HepG2 (cell line): ENCODE measurements around the gene CACNA1F. TPM values are rescaled to one million over a fixed set of nuclear protein-coding genes. Genes with fewer than 3 reads are reported as not detected.

ENCODE experiments used
- ATAC-seq: fragments of 200-7000 bp; cut with Tn5 transposase; 3 replicates; pipeline ENCODE4 v1.9.1; 2020; ENCODE audit warnings: mild to moderate bottlenecking, moderate library complexity
- BruUV-seq: library from RNA; stranded (reverse); fragments of 400-500 nt; replicated peaks from 2 replicates; lab custom pipeline; 2021; lab: Mats Ljungman, UMichigan
- CTCF ChIA-PET: fragments of 300-600 bp; formaldehyde crosslinking; extraction: SDS; loops from one replicate; lab custom pipeline; 2021; ENCODE audit warnings: low total read pairs, inconsistent platforms, low intra/inter-chr PET ratio; lab: Yijun Ruan, JAX
- POLR2A ChIA-PET: fragments of 350-600 bp; sonication (Branson Sonifier 250); formaldehyde crosslinking; loops from one replicate; lab custom pipeline; 2020; ENCODE audit warnings: antibody characterized with exemption, inconsistent platforms; lab: Yijun Ruan, JAX
- DNase-seq: peaks from one replicate; pipeline ENCODE4 v3.0.0-alpha.2; 2015; ENCODE audit warnings: low spot score
- FAIRE-seq: peaks from 3 replicates; lab custom pipeline; 2011; peaks lifted over from hg19 to GRCh38; lab: Jason Lieb, UNC
- H2AFZ ChIP-seq: one replicate; pipeline ENCODE4 v1.6.1; 2011; ENCODE audit warnings: low read length, inconsistent platforms
- H3K27ac ChIP-seq: fragments of 300-600 bp; 3 replicates; pipeline ENCODE4 v1.8.0; 2011; ENCODE audit warnings: mixed run types, mild to moderate bottlenecking, mixed read lengths, low read length, inconsistent platforms; ENCODE audit not compliant: insufficient read depth; ENCODE audit errors: extremely low read length
- H3K27me3 ChIP-seq, 2 experiments: fragments of 200-600 bp in 1 of 2; 2 replicates in 1 of 2; 3 replicates in 1 of 2; pipeline versions ENCODE4 v1.6.0 to v1.8.0; 2011; ENCODE audit warnings: low read length in 2 of 2, mild to moderate bottlenecking in 2 of 2, moderate library complexity in 2 of 2, inconsistent platforms in 1 of 2; ENCODE audit not compliant: insufficient read depth in 2 of 2, control insufficient read depth in 1 of 2
- H3K36me3 ChIP-seq, 2 experiments: fragments of 200-600 bp in 1 of 2; replicated peaks in 1 of 2; 2 replicates in 1 of 2; 3 replicates in 1 of 2; pipeline versions ENCODE4 v1.5.1 to v1.8.0; 2011; ENCODE audit warnings: low read length in 2 of 2, inconsistent platforms in 1 of 2; ENCODE audit not compliant: insufficient read depth in 2 of 2, control insufficient read depth in 1 of 2
- H3K4me1 ChIP-seq: 2 replicates; pipeline ENCODE4 v1.5.1; 2012; ENCODE audit warnings: low read length, inconsistent platforms; ENCODE audit not compliant: insufficient read depth
- H3K4me2 ChIP-seq: 2 replicates; pipeline ENCODE4 v1.6.0; 2011; ENCODE audit warnings: low read depth, low read length, inconsistent platforms
- H3K4me3 ChIP-seq, 3 experiments: fragments of 200-600 bp in 1 of 3; sonication (generic), shearing (Covaris generic) in 1 of 3; replicated peaks in 1 of 3; 2 replicates each; pipeline ENCODE4 v1.5.1; 2011 to 2016; ENCODE audit warnings: low read length in 3 of 3, inconsistent platforms in 2 of 3, low read depth in 2 of 3, mild to moderate bottlenecking in 2 of 3, control low read depth in 1 of 3, mixed read lengths in 1 of 3; ENCODE audit not compliant: insufficient read depth in 1 of 3
- H3K79me2 ChIP-seq: one replicate; pipeline ENCODE4 v1.6.1; 2011; ENCODE audit warnings: low read length, inconsistent platforms; ENCODE audit not compliant: insufficient read depth
- H3K9ac ChIP-seq: 2 replicates; pipeline ENCODE4 v1.6.0; 2011; ENCODE audit warnings: mild to moderate bottlenecking, low read depth, low read length, inconsistent platforms; ENCODE audit not compliant: insufficient read depth
- H3K9me3 ChIP-seq: 2 replicates; pipeline ENCODE4 v1.5.1; 2012; ENCODE audit warnings: mild to moderate bottlenecking, low read length
- H4K20me1 ChIP-seq: 2 replicates; pipeline ENCODE4 v1.6.0; 2011; ENCODE audit warnings: inconsistent platforms, mild to moderate bottlenecking, low read length, moderate library complexity; ENCODE audit not compliant: insufficient read depth
- FOXP4 ChIP-seq: sonication (generic); formaldehyde crosslinking; IDR thresholded peaks from 2 replicates; pipeline ENCODE4 v1.4.0; 2020; ENCODE audit warnings: missing genetic modification reagents
- HES4 ChIP-seq: sonication (generic); formaldehyde crosslinking; IDR thresholded peaks from 2 replicates; pipeline ENCODE4 v1.9.0; 2021; ENCODE audit warnings: mild to moderate bottlenecking, missing genetic modification reagents, borderline replicate concordance
- HOXD1 ChIP-seq: sonication (generic); formaldehyde crosslinking; IDR thresholded peaks from 2 replicates; pipeline ENCODE4 v1.5.0; 2020; ENCODE audit warnings: missing genetic modification reagents
- ISX ChIP-seq: sonication (generic); formaldehyde crosslinking; conservative IDR thresholded peaks from 2 replicates; pipeline ENCODE4 v1.5.0; 2020; ENCODE audit warnings: missing genetic modification reagents
- MYPOP ChIP-seq: sonication (generic); formaldehyde crosslinking; IDR thresholded peaks from 2 replicates; pipeline ENCODE4 v1.8.1; 2023; ENCODE audit warnings: mild to moderate bottlenecking, moderate library complexity, missing genetic modification reagents
- POLR2G ChIP-seq: fragments of 200-400 bp; formaldehyde crosslinking; IDR thresholded peaks from 2 replicates; pipeline ENCODE4 v1.6.1; 2018; ENCODE audit warnings: mild to moderate bottlenecking, low read depth, low read length, moderate library complexity
- ZFP90 ChIP-seq: sonication (generic); formaldehyde crosslinking; IDR thresholded peaks from 2 replicates; pipeline ENCODE4 v1.8.0; 2022; ENCODE audit warnings: missing genetic modification reagents, mild to moderate bottlenecking, inconsistent platforms, borderline replicate concordance
- ZNF570 ChIP-seq: sonication (generic); formaldehyde crosslinking; IDR thresholded peaks from 2 replicates; pipeline ENCODE4 v1.4.0; 2020; ENCODE audit warnings: mild to moderate bottlenecking, missing genetic modification reagents, borderline replicate concordance
- ZNF891 ChIP-seq: sonication (generic); formaldehyde crosslinking; IDR thresholded peaks from 2 replicates; pipeline ENCODE4 v1.5.0; 2020; ENCODE audit warnings: mild to moderate bottlenecking, missing genetic modification reagents
- WGBS: methylation state at CpG from one replicate; pipeline ENCODE4 v1.1.6; 2017; ENCODE audit warnings: low lambda C conversion rate; 5-methylcytosine and 5-hydroxymethylcytosine counted together
- in situ Hi-C: cut with HindIII; loops from 2 replicates; pipeline ENCODE4 v1.10.0; 2017; ENCODE audit warnings: low pct_unique_long_range_greater_than_20kb; ENCODE audit not compliant: extremely low pct_ligation_motif_present
- intact Hi-C: fragments of 100-400 bp; cut with micrococcal nuclease; formaldehyde crosslinking; loops from one replicate; pipeline ENCODE4 v1.10.0; 2022; ENCODE audit not compliant: unreplicated experiment
- polyA plus RNA-seq, 8 experiments: library from polyadenylated mRNA; depleted of rRNA in 3 of 8; stranded (reverse) in 7 of 8; unstranded in 1 of 8; fragments of >200 nt; fragmentation: Illumina TruSeq in 4 of 8; extraction: Trizol in 4 of 8; gene quantifications; 2 replicates each; pipeline versions ENCODE4 v1.2.1 to v1.2.3, GENCODE V29; 2011 to 2016; ENCODE audit warnings: low read depth in 4 of 8, missing spikeins in 1 of 8, mixed read lengths in 1 of 8; ENCODE audit not compliant: insufficient read depth in 1 of 8
- total RNA-seq, 5 experiments: library from RNA; depleted of rRNA; stranded (reverse); fragments of >200 nt; fragmentation: Illumina TruSeq; extraction: Trizol; gene quantifications; 2 replicates each; pipeline ENCODE4 v1.2.3, GENCODE V29; 2016; ENCODE audit warnings: low read depth in 1 of 5

CACNA1F gene
- total and polyA plus RNA-seq, 2 of the 13 experiments (the other 11 are each of a cell fraction or from before 2014, with no cell fraction given), result 0.03 TPM; not detected in 1

GRCh38 chrX:49161632-49162031, 71.5 kb downstream of the CACNA1F start:
- POLR2A ChIA-PET, result no interaction called here
- no peaks in the 10 kb centered on the region for H3K9me3 ChIP-seq
- H2AFZ ChIP-seq, result no peak overlapping the region
- in situ Hi-C loops, result loop anchor here (5.0 kb wide), 1 partner anchor 39 kb away; the partner anchor contains the start of gene GPKOW
- no peaks in the 10 kb centered on the region for H3K36me3 ChIP-seq
- peaks cover 18% of the 10 kb centered on the region; the same call in 1 of the 2 replicates for H3K4me1 ChIP-seq
- CTCF ChIA-PET, result no interaction called here
- no peak for DNase-seq
- no peak overlapping the region for H3K4me3 ChIP-seq
- ATAC-seq, result no peak
- H3K9ac ChIP-seq, result no peak overlapping the region
- H3K27ac ChIP-seq, result no peak overlapping the region
- H3K79me2 ChIP-seq, result no peaks in the 10 kb centered on the region
- no TSS peak for BruUV-seq
- 81% methylated on average over 5 of the region's 5 CpGs for WGBS
- TF ChIP-seq MYPOP (CRISPR knock-in tag) (no peak), ISX (no peak), ZFP90 (CRISPR knock-in tag) (no peak), ZNF570 (CRISPR knock-in tag) (no peak), HES4 (CRISPR knock-in tag) (no peak), ZNF891 (no peak), POLR2G (no peak), FOXP4 (CRISPR knock-in tag) (no peak), HOXD1 (CRISPR knock-in tag) (no peak)
- FAIRE-seq, result no peak
- no peaks in the 10 kb centered on the region for H4K20me1 ChIP-seq
- H3K4me2 ChIP-seq, result no peak overlapping the region
- intact Hi-C loops, result loop anchor here (5.0 kb wide), 1 partner anchor 39 kb away; the partner anchor contains the start of gene GPKOW
- H3K27me3 ChIP-seq, result no peaks in the 10 kb centered on the region
